HG03280 (cell line): Measurements from ENCODE around the gene DDIAS.
A peak's percentile ranks its signal among the peaks of the same experiment; 100 is the strongest.
"Not testable (repeated sequence)": the region's sequence is repeated elsewhere in the genome, so short reads cannot be mapped to it uniquely, and the experiment has no call there.

Experiments used
- ATAC-seq: cut with Tn5 transposase; IDR thresholded peaks from one replicate; pipeline ENCODE4 v1.9.1; 2021; ENCODE audit warnings: mild to moderate bottlenecking, moderate library complexity; ENCODE audit not compliant: unreplicated experiment

Gene DDIAS

GRCh38 chr11:82901165-82901921 lies at the start of gene DDIAS:
Gene DDIAS, plus strand, starts transcription at chr11:82901736. Its CDS starts 13,003 bp downstream, at chr11:82914739.
- ATAC-seq = peak; percentile 72

GRCh38 chr11:82854242-82854641 lies 47.3 kb upstream of the DDIAS start:
- ATAC-seq = no peak

GRCh38 chr11:82854916-82855315 lies 46.6 kb upstream of the DDIAS start:
- not testable (repeated sequence) for ATAC-seq

- no peak for ATAC-seq
Observed at GRCh38 chr11:82855616-82856015, 45.9 kb upstream of the DDIAS start.

- no peak for ATAC-seq
Observed at GRCh38 chr11:82857145-82857544, 44.4 kb upstream of the DDIAS start.

GRCh38 chr11:82858133-82858532 lies 43.4 kb upstream of the DDIAS start:
- ATAC-seq = no peak

- ATAC-seq = no peak
Observed at GRCh38 chr11:82858556-82859091, 42.9 kb upstream of the DDIAS start.

DNA sequence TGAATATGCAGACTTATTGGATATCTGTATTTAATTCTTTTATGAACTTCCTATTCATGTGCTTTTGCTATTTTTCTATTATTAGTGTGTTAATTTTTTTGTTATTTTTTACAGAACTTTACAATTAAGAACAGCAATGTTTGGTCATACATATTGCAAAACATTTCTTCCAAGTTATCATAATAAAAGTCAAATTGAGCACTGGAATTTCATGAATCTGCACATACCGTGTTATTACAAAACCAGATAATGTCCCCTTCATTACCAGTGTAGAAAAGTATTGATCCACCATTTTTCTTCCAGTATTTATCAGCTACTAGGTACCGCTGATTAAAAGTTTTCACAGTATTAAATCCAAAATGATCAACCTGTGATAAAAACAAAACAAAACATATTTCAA lies 41.8 kb upstream of the DDIAS start:
- no peak for ATAC-seq

- ATAC-seq = no peak
Observed at GRCh38 chr11:82862379-82862778, 39.2 kb upstream of the DDIAS start.

- ATAC-seq = no peak
Observed at GRCh38 chr11:82863209-82863608, 38.3 kb upstream of the DDIAS start.

DNA sequence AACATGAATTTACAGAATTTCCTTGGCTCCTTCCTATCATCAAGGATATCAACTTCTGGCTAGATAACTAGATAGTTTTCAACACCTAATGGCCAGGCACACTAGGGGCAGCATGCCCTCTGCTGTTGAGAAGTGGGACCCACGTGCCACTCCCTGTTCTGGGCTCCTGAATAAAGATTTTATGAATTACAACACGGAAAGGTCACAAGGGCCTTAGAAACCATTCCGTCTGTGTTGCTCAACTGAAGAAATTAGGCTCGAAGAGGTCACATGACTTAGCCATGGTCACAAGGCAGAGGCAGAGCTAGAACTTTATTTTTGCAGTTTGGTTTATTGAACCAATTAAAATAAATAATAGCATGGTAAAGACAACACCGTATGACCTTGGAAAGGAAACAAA lies 37.3 kb upstream of the DDIAS start:
- no peak for ATAC-seq

- no peak for ATAC-seq
Observed at GRCh38 chr11:82865841-82866240, 35.7 kb upstream of the DDIAS start.

- no peak for ATAC-seq
Observed at GRCh38 chr11:82867495-82868082, 33.9 kb upstream of the DDIAS start.

DNA sequence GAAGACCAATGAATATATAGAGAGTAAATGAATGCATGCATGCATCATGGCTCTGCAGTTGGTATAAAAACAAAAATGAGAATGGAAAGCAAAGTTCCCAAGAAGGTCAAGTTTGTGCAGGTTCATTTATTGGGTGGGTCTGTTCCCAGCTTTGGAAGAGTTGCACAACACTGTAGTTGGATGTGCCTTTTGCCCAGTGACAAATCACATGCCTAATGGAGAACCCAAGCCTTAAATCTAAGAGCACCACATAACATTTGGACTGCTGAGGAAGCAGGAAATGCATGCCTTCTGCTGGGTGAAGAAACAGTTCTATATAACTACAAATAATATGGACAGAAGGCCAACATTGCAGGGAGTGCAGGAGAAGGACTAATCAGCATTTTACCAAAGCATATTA lies 31.9 kb upstream of the DDIAS start:
- ATAC-seq = no peak

DNA sequence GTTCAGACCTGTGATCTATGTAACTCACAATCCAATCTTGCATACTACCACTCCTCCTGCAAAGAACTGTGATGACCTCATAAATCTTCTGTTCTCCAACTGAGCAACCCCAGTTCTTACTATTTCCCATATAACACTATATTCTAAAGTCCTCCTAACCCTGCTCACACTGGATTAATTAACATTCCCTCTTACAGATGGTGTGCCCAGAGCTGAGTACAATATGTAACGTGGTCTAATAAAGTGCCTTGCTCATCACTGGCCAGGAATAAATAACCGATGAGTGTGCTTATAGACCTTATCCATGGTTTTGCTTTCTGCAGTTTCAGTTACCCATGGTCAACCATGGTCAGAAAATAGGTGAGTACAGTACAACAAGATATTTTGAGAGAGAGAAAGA lies 29.9 kb upstream of the DDIAS start:
- ATAC-seq = no peak

DNA sequence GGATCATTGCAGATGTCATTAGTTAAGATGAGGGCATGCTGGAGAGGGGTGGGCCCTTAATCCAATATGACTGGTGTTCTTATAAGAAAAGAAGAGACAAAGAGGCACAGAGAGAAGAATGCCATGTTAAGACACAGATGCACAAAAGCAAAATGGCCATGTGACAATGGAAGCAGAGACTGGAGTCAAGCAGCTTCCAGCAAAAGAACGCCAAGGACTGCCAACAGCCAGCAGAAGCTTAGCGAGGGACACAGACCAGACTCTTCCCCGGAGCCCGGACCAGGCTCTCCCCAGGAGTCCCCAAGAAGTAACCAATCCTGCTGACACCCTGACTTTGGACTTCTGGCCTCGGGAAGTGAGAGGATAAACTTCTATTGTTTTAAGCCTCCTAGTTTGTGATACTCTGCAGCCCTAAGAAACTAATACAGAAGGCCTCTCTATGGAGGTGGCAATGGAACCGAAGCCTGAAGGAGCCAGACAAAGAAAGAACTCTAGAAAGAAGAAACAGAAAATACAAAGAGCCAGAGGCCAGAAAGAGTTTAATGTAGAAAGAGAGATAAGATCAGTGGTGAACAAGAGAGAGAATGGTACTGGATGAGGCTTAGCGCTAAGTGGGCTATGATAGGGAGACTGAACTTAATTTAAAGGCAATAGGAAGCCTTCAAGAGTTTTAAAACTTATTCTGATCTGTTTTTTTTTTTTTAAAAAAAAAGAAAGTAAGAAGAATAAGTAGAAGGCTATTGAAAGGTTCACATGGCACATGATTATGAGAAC lies 29.0 kb upstream of the DDIAS start:
- no peak for ATAC-seq

DNA sequence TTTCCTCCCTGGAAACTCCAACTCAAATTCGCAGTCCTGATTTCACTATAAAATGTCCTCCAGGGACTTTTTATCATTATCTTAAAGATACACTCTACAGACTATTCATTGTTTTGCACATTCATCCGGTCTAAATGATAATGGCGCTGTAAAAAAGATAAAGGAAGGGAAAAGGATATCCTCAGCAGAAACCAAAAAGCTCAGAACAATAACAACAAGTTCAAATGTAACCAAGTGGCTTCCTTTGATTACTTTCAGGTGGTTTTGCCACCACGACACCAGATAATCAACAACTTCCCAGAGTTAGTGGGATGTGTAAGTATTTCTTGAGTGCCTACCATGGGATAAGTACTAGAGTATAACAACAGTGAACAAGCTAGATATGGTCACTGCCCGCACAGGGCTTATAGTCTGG lies 27.6 kb upstream of the DDIAS start:
- ATAC-seq = no peak

DNA sequence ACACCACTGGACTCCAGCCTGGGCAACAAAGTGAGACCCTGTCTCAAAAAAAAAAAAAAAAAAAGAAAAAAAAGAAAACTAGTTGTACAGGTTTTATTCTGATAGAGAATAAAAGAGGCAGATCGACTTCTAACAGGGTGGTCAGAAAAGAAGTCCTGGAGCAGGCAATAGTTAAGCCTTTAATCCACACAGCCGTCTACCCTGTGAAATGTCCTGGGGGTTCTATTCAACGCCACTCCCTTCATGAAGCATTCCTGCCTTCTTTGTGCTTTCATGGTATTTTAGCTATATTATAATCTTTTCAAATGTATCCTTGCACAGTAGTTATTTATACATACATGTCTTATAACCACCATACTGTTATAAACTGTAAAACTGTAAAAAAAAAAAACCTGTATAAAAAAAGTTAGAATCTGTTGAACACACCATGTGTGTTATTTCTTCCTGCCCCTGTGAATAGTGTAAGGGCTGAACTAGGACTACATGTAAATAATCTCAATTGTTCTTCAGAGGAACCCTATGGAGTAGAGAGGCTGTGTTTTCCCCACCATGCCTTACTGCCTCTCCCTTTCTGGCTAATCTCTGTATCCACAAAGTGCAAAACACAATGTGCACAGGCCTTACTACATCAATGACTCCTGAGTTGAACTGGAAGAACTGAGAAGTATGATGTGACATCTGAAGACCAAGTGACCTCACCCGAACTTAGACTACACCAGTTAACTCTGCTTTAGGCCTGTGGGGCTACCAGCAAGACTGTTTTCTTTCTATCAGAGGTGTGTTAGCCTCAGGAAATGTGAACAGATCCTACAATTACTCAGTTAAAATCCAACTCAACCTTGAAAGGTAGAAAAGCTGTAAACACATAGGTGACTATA lies 26.7 kb upstream of the DDIAS start:
- no peak for ATAC-seq

DNA sequence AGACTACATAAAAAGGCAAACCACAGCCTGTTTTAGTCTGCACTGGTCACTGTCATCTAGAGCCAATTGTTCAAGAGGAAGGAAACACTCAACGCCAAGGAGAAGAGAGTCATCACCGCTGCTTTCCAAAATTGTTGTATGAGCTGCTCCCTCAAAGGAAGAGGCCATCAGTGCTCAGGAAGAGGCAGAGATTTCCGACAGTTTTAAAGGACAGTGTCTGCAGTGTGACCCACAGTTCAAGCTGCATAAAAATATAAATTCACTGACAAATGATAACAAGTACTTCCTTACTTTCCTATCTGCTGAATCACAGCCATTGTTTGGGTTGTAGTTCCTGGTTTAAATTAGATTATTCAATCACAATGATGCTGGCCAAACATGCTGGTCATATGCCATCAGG lies 17.7 kb upstream of the DDIAS start:
- no peak for ATAC-seq

DNA sequence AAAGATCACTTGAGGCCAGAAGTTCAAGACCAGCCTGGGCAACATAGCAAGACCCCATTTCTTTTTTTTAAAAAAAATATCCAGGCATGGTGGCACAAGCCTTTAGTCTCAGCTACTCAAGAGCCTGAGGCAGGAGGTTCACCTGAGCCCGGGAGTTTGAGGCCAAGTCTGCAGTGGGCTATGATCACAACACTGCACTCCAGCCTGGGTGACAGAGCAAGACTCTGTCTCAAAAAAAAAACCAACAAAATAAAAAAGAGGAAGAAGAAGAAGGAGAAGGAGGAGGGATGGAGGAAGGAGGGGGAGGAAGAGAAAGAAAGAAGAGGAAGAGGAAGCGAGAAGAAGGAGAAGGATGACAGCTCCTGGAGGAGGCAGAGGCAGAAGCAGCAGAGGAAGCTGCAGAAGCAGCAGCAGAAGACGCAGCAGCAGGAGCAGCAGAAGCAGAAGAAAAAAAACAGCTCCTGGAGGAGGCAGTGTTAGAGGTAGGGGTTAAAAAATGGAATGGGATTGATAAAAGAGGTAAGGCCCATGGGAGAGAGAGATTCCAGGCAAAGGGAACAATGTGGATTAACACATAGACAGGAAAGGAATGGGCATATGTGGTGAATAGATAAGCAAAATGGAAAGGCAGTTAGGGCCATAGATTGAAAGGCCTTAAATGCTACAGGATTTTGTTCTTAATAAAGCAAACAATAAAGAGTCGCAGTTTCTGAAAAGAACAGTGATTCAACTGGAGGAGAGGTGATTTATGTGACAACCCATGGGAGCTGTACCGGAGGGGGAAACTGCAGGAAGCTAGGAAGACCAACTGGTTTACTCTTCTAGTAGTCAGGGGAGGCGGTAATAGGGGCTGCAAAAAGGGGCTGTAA lies 12.2 kb upstream of the DDIAS start:
- no peak for ATAC-seq
